AML-193 (cell line): ENCODE results near the gene DTD1.
A peak's percentile ranks its signal among the peaks of the same experiment; 100 is the strongest.

ENCODE experiments used
- DNase-seq, 2 experiments: peaks; one replicate each; lab custom pipeline; 2025; lab: John Stamatoyannopoulos, UW

Gene DTD1

DNA sequence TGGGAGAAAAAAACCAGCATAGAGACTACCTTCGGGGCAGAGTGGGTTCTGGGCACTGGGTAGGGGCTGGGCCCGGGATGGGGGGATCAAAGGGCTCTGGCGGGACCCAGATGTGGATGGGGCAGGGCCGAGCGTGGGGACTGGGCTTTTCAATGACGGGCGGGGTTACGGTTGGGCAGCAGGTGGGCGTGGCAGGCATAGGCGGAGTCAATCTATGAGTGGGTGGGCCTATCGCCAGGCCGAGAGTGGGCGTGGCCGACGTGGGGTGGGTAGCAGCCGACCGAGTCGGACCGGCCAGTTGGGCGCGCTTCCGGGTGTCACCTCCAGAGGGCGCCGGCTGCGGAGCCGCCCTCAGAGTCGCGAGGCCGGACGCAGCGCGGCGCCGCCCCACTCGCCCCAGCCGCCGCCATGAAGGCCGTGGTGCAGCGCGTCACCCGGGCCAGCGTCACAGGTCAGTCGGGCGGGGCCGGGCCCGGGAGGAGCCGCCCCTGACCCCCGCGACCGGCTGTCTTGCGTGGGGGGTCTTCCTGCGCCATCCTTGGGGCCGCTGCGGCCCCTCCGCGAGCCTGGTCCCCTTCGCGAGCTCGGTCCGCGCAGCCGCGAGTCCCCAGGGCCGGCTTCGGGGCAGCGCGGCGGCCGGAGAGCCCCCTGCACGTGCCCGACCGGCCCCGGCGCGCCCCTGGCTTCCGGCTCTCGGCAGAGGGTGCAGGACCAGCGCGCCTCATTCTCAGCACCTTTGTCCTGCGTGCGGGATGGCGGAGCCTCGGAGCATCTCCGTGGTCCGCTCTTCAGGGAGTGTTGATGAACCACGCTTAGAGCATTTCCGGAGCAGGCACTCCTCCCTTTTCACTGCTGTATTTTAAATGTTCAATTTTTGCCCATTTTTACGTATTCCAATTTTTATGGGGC is at the start of gene DTD1:
Gene DTD1 (plus strand): TSS at position 390 of the 909 bp plus-strand sequence. CDS start 19 bp downstream, at position 409.
- DNase-seq, result peak; percentile 83 to 84

DNA sequence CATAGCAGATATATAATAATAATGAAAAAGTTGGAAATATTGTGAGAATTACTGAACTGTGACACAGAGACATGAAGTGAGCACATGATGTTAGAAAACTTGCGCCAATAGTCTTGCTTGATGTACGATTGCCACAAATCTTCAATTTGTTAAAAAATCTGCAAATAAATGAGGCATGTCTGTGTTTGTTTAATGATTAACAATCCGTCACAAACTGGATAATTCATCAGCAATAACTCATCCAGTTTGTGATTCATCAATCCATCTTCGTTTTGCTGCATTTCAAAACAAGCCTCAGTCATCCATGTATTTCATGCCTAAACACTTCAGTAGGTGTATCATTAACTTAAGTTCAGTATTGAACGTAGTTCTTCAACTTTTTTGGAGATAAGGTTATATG is 46.1 kb upstream of the DTD1 start:
- no peak for DNase-seq

- no peak for DNase-seq
Observed at GRCh38 chr20:18543216-18543615, 44.6 kb upstream of the DTD1 start.

- DNase-seq, result no peak
Observed at GRCh38 chr20:18543932-18544331, 43.9 kb upstream of the DTD1 start.

GRCh38 chr20:18545566-18545965 is 42.3 kb upstream of the DTD1 start:
- no peak for DNase-seq

GRCh38 chr20:18548465-18548864 is 39.4 kb upstream of the DTD1 start:
- DNase-seq, result no peak

- no peak for DNase-seq
Observed at GRCh38 chr20:18553746-18554145, 34.1 kb upstream of the DTD1 start.

DNA sequence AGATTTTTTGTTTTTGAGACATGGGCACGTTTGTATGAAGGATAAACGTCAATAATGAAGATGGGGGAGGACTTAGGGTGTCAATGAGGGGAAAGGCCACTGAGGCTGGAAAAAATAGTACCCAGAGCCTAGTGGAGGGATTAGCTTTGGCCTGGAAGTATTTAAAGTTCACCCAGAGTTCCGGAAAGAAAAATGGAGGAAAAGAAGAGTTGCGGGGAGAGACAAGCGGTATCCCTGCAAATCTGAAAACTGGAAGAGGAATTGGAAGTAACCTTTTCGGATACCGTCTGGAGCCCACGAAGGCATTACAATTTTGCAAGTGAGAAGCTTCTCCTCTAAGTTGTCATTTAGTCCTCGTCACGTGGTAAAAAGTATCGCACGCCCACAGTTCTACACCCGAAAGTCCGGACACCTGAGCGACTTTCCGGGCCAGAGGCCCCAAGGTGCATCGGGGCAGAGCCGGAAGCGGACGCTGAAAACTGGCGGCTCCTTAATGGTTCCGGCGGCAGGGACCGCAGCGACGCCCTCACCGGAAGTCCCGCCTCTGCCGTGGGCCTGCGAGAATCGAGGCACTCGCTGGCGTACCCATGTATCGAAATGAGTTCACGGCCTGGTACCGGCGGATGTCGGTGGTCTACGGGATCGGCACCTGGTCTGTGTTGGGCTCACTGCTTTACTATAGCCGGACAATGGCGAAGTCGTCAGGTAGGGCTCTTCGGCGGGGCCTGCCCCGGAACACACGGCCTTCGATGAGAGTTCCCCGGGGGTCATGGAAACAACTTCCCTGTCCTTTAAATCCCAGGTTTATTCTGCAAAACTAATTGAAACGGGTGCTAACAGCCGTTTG is 20.7 kb upstream of the DTD1 start, which contains the start of gene SMIM26:
Gene SMIM26 (plus strand): TSS at position 541 of the 847 bp plus-strand sequence. CDS start 47 bp downstream, at position 588.
- DNase-seq, result peak; percentile 78

DNA sequence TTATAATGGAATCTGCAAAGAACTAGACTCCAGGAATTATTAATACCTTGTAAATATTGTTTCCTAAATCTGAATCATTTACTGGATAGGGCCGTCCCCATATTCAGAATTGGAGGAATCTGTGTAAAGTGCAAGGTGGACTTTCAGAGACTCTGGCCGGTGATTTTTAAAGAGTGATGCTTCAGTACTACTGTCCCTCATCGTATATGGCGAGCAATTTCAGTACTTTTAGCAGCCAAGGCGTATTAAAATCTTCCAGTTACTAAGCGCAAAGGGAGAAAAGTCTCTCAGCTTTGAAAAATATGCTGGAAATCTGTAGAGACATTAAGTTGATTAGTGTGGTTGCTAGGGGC is 20.1 kb upstream of the DTD1 start:
- DNase-seq, result no peak

GRCh38 chr20:18571009-18571408 is 16.8 kb upstream of the DTD1 start:
- no peak for DNase-seq

GRCh38 chr20:18571578-18571977 is 16.3 kb upstream of the DTD1 start:
- no peak for DNase-seq

GRCh38 chr20:18577942-18578341 is 9.9 kb upstream of the DTD1 start:
- DNase-seq, result no peak

GRCh38 chr20:18578581-18578980 is 9.3 kb upstream of the DTD1 start:
- peak; percentile 26 to 41 for DNase-seq

GRCh38 chr20:18580012-18580411 is 7.8 kb upstream of the DTD1 start:
- no peak for DNase-seq

GRCh38 chr20:18585134-18585533 is 2.7 kb upstream of the DTD1 start:
- DNase-seq, result no peak

DNA sequence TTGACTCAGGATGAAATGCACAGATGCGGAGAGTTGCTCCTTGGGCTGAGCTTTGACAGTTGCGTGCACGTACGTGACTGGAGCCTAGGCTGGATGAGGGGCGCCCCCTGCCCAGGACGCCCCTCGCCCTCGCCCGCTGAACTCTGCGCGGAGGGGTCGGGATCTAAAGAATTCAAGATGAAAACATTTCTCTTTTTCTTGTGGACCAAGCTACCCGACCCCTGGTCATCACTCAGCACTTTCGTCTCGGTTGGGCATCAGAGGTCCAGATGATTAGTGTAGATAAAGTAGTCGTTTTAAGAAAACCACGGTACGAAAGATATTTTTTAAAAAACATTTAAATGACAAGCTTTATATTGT is 700 bp downstream of the DTD1 start:
- DNase-seq, result no peak

DNA sequence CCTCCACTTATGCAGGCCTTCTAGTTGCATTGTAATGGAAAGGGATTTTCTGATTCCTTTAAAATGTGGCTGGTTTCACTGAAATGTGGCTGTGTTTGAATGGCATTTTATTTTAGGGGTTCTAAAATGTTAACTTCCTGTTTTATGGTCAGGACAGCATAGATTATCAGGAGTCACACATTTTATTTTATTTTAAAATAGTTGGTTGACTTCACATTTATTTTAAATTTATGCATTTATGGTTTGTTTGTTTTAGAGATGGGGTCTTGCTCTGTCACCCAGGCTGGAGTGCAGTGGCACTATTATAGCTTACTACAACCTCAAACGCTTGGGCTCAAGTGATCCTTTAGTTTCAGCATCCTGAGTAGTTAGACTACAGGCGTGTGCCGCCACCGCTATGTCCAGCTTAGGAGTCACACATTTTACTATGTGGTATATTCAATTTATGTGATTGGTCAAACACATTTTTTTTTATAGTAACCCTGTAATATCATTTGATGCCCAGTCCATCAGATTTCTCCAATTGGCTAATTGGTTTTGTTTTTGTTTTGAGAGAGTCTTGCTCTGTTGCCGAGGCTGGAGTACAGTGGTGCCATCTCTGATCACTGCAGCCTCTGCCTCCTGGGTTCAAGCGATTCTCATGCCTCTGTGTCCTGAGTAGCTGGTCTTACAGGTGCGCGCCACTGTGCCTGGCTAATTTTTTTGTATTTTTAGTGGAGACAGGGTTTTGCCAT is 2.3 kb downstream of the DTD1 start:
- no peak for DNase-seq

DNA sequence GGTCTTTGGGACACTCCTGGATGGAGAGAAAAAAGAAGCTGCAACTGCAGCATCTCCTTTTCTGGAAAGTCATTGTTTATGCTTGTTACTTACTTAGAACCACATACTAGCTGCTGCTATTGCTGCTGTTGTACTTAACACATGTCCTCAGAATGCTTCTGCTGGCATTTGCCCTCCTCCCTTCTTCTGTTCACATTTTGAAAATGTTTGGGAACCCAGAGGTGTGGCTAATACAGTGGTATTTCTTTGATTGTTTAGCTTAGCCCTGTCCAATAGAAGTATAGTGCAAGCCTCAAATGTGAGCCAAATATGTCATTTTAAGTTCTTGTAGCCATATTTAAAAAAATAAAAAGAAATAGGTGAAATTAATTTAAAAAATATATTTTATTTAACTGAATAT is 8.4 kb downstream of the DTD1 start:
- no peak for DNase-seq

GRCh38 chr20:18609741-18610140 is 21.9 kb downstream of the DTD1 start:
- DNase-seq, result no peak

DNA sequence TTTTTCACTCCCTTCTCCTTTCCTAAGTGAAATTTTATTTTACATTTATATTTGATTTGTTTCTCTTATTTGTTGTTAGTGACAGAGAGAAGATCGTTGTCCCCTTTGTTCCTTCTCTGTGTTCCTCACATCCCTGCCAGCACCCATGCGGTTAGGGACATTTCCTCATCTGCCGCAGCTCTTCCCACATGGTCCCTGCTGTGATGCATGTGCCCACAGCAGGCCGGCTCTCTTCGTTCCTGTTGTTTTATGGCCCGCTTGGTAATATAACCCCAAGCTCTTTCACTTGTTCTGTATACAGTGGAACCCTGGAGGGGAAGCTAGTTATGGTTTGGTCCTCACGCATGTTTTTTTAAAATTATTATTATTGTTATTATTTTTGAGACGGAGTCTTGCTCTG is 23.6 kb downstream of the DTD1 start:
- DNase-seq, result no peak

- no peak for DNase-seq
Observed at GRCh38 chr20:18613553-18613952, 25.7 kb downstream of the DTD1 start.

GRCh38 chr20:18614244-18614643 is 26.4 kb downstream of the DTD1 start:
- no peak for DNase-seq
